ENCODE results near the gene PIWIL4.

The PIWIL4 gene

GRCh38 chr11:94526645-94527438 lies 40.3 kb upstream of the PIWIL4 start:
- FAIRE-seq (no peak), DNase-seq (ENCODE audit: insufficient read length, low spot score) (no peak)
- TF ChIP-seq CTCF (IDR thresholded peaks at IDR 0.05; ENCODE audit: insufficient read depth, missing control alignments): no peak

DNA sequence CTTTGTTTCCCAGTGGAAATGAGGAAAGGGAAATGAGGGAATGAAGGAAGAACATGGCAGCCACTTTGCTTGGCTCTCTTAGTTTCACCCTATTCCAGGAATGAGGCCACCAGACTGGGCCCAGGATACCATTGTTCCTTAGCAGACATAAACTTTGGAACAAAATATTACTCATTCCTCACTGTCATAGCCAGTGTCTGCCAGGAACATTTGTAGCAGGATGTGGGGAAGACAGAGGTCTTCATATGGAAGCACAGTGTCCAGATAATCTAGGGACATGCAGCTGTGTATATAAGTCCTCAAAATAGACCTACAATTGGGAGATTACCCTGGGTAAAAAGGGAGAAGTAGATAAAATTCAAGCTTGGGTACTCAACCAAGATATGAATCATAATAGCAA lies 38.6 kb upstream of the PIWIL4 start:
- TF ChIP-seq CTCF (IDR thresholded peaks at IDR 0.05; ENCODE audit: insufficient read depth, missing control alignments): no peak
- DNase-seq (ENCODE audit: insufficient read length, low spot score) (no peak), FAIRE-seq (no peak)

GRCh38 chr11:94532211-94532610 lies 35.0 kb upstream of the PIWIL4 start:
- FAIRE-seq (no peak), DNase-seq (ENCODE audit: insufficient read length, low spot score) (no peak)
- TF ChIP-seq CTCF (IDR thresholded peaks at IDR 0.05; ENCODE audit: insufficient read depth, missing control alignments): no peak

GRCh38 chr11:94533206-94533605 lies 34.0 kb upstream of the PIWIL4 start:
- no peak for TF ChIP-seq CTCF (IDR thresholded peaks at IDR 0.05; ENCODE audit: insufficient read depth, missing control alignments)
- no peak for FAIRE-seq
- no peak for DNase-seq (ENCODE audit: insufficient read length, low spot score)

GRCh38 chr11:94533696-94534630 lies 33.2 kb upstream of the PIWIL4 start:
- no peak for TF ChIP-seq CTCF (IDR thresholded peaks at IDR 0.05; ENCODE audit: insufficient read depth, missing control alignments)
- FAIRE-seq (no peak), DNase-seq (ENCODE audit: insufficient read length, low spot score) (no peak)

DNA sequence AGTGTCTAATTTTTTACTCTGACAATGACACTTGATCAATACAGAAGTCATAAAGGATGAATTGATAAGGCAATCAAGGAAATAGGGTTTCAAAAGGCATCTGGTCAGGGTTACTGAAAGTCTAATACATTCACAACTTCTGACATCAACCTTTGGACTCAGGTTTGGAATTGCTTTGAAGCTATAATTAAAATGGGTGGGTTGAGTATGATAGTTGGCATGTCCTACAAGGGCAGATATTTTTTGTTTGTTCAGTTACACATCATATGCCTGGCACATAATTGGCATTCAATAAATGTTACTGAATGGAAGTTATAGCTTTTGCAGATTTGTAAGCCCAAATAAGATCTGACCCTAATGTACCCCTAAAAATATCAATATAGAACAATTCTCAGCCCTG lies 30.8 kb upstream of the PIWIL4 start:
- DNase-seq (ENCODE audit: insufficient read length, low spot score): no peak
- FAIRE-seq: no peak
- TF ChIP-seq CTCF (IDR thresholded peaks at IDR 0.05; ENCODE audit: insufficient read depth, missing control alignments): no peak

All from D721Med (cell line).